Hematopoietic multipotent progenitor cell treated with erythropoietin and hydrocortisone succinate and interleukin-3 and kit ligand, for 15 days (in vitro differentiated cells): ENCODE measurements around the gene AK8.

Experiments
- DNase-seq: peaks from one replicate; pipeline ENCODE4 v3.0.0-alpha.2; 2015; ENCODE audit warnings: low spot score

AK8 gene

DNA sequence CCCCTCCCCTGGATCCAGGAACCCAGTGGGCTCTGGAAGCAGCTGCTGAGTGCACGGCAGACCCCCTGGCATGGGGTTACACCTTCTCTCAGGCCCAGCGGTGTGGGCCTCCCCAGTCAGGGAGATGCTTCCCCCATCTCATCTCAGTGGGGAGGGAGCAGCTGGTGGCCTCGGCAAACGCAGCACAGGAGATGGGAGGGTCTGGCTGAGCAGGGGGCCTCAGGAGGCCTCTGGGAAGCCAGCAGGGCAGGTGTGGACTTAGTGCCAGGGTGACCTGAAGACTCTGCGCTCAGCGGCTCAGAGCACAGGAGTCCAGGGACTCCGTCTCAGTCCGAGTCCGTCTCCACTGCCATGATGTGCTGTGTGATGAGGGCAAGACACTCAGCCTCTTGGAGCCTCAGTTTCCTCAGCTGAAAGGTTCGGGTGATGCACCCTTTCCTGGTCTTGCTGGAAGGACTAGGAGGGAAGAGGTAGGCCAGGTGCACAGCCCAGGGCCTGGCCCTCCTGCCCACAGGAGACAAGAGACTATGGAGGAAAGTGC, 107.2 kb downstream of the AK8 start:
- DNase-seq, result no peak

GRCh38 chr9:132769906-132770769, 107.9 kb downstream of the AK8 start:
- DNase-seq, result peak; percentile 32

- peak; percentile 46 for DNase-seq
These were observed 108.9 kb downstream of the AK8 start for GRCh38 chr9:132768932-132769905.

GRCh38 chr9:132763574-132763973, 114.5 kb downstream of the AK8 start:
- no peak for DNase-seq

DNA sequence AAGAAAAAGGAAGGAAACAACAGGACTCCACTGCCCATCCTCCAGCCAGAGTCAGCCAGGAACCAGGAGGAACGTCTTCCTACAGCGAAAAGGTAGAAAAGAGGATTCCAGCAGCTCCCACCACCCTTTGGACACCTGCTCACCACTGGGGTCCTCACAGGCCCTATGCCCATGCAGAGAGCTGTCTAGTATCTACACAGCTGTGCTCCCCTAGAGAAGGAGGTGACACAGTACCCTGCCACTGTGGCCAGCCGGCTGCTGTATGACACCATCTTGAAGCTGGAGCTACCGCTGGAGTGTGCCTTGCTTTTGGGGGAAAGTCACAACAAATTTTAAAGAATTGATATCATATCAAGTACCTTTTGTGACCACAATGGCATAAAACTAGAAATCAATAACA, 115.2 kb downstream of the AK8 start:
- DNase-seq, result no peak

- DNase-seq, result no peak
These were observed 116.5 kb downstream of the AK8 start for GRCh38 chr9:132761602-132762001.

DNA sequence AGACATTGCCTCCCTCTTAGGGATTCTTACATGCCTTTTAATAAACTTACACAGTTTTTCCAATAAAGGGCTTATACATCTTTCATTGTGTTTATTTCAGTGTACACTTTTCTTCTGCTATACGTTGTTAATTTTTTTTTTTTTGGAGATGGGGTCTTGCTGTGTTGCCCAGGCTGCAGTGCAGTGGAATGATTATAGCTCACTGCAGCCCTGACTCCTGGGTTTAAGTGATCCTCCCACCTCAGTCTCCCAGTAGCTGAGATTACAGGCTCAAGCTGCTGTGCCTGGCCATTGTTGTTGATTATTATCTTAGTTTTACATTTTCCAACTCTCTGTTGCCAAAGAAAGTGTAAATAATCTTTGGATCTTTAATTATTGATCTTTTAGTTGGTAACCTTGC, 118.0 kb downstream of the AK8 start:
- DNase-seq, result no peak

DNA sequence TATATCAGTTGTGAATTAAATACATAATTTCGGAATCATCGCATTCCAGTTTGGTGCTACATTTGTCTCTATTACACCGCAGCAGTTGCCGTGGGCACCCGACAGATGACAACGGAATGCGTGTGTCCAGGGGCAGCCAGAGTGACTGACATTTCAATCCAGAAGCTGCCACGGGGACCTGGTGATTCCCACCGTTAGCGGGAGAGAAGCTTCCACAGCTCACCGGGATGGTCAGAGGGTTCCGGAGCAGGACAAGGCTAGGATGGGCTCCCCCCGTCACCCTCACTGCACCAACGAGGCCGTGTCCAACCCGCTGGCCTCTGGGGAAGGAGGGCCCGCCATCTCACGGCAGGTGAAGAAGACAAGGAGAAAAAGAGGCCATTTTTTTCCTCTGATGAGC, 121.1 kb downstream of the AK8 start:
- DNase-seq, result no peak

DNA sequence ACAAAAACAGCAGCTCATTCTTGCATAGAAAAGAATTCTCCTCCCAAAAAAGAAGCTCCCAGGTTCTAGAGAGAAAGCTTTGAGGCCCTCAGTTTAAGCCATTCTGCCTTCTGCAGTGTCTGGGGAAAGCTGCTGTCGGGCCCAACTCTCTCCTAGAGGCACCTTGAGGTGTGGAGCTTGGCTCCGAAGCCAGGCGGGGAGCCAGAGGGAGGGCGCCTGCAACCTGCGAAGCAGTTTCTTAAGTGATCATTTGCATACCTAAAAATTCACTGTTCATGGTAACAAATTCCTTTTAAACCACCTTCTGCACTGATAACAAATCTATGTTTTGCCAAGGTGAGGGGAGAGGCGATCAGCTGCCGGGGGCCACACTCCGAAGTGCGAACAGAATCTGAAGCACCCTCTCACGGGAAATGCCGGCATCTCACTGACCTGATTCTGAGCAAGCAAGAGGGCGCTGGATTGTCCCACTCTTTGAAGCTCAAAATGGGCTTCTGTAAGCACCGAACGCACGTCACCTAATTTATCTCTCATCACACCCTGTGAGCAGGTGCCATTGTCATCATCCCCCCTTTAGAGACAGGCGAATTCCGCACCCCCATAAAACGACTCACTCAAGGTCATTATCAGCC, 121.8 kb downstream of the AK8 start:
- no peak for DNase-seq

GRCh38 chr9:132755096-132755495, 123.0 kb downstream of the AK8 start:
- DNase-seq, result no peak

- DNase-seq, result no peak
These were observed 123.8 kb downstream of the AK8 start for GRCh38 chr9:132754236-132754635.

DNA sequence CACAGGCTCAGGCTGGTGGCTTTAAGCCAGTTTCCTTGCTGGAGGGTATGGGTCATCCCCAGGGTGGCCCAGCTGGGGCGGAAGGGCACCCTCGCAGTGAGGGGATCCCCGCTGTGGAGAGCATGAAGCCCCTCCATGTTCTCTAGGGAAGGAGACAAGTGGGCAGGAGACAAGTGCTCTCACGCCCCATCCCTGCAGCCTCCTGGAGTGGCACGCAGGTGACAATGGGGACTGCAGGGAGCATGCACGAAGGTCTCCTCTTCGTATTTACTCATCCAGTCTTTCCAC, 124.5 kb downstream of the AK8 start:
- no peak for DNase-seq

DNA sequence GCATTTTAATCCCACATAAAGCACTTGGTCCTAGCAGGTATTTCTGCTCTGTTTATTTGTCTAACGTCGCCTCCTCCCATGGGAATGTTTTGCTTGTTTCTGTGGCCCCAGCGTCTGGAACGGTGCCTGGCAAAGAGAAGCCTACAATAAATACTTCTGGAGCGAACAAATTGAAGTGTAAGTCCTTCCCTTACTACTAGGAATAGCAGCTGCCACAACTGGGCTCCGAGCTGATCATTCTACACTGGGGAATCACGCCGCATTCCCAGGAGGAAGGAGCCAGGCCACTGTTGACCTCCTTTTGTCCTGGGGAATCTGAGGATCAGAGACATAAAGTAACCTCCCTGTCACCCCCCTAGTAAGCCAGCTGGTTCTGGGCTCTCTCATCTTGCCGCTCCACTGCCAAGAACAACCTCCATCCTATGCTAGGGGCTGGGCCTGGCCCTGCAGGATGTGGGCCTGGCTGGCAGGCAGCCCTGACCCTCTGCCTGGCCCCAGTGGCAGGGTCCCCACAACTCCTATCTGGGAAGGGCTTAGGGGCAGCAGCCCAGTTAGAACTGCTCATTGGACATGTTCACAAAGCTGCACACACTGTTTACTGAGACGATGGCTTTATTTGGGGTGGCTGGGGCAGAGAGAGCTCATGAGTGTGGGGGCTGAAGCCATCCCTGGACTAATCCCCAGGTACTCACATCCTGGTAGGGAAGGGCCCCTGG, 125.0 kb downstream of the AK8 start:
- DNase-seq, result no peak

DNA sequence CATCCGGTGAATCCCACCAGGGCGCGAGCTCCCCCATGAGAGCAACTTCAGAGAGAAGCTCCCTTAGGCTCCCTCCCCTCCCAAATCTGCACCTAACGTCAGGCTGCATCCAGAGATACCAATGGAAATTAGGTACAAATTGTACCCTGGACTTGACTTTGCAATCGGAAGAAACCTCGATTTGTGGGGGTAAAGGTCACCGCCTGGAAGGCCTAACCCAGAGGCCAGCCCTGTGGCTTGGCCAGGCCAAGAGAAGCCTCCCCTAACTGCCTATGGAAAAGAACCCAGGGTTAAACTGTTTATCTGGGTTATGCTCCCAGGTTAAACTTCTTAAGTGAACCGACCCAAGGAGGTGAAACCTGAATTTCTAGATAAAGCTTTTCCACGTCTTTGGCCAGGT, 127.4 kb downstream of the AK8 start:
- no peak for DNase-seq

DNA sequence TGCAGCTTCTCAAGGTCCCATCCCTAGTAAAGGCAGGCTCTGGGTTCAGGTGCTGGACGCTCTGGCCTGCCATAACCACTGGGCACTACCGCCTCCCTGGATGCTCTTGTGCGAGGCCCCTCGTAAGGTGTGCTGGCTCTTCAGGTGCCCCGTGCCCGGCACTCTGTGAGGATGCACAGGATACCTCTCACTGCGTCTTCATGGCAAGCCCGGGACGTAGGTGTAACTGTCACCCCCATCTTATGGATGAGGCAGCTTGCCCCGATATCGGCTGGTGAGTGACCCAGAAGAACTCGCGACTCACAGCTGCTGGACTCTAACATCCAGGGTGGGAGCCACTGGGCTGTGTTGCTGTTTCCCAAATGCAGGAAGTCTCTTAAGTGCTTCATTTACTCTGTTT, 128.8 kb downstream of the AK8 start:
- no peak for DNase-seq

GRCh38 chr9:132748450-132748849, 129.6 kb downstream of the AK8 start:
- no peak for DNase-seq

GRCh38 chr9:132745756-132746709, 132.1 kb downstream of the AK8 start:
- DNase-seq, result no peak

- DNase-seq, result no peak
These were observed 133.0 kb downstream of the AK8 start for GRCh38 chr9:132744881-132745755.

DNA sequence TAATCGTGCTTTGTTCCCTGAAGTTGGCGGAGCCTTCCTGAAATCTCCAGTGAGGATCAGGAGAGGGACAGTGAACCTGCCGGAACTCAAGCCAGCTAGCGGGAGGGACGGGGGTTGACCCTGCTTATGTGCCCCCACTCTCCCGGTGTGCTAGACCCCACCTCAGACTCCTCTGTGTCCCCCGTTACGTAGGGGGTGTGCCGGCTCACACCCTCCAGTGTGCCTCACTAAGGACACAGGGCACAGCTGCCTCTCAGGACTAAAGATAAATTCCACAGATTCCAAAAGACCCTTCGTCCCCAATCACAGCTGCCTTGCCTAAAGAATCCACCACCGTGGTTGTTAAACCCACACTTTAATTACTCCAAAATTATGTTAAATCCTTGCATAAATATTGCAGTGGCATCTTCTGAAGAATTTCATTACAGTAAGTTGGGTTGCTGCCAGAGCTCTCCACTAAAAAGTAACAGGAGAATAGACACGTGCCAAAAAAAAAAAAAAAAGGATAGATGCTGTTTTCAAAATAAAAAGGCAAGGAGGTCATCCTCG, 134.1 kb downstream of the AK8 start:
- DNase-seq, result no peak
